OCI-LY7 (cell line): Measurements from ENCODE around the gene NELL1.

Experiments used
- EZH2phosphoT487 ChIP-seq: fragments of 200-600 bp; sonication (generic); IDR thresholded peaks from 2 replicates; pipeline ENCODE4 v1.6.1; 2018; ENCODE audit warnings: low read depth, borderline replicate concordance, mild to moderate bottlenecking, mixed run types, antibody characterized with exemption, low read length, moderate library complexity, mixed read lengths
- TF ChIP-seq, protein P1 (sequence below): fragments of 200-600 bp; sonication (generic); conservative IDR thresholded peaks from 2 replicates; pipeline ENCODE4 v1.5.1; 2014; ENCODE audit warnings: mild to moderate bottlenecking, antibody characterized with exemption, low read length, moderate library complexity, mixed read lengths

DNA sequence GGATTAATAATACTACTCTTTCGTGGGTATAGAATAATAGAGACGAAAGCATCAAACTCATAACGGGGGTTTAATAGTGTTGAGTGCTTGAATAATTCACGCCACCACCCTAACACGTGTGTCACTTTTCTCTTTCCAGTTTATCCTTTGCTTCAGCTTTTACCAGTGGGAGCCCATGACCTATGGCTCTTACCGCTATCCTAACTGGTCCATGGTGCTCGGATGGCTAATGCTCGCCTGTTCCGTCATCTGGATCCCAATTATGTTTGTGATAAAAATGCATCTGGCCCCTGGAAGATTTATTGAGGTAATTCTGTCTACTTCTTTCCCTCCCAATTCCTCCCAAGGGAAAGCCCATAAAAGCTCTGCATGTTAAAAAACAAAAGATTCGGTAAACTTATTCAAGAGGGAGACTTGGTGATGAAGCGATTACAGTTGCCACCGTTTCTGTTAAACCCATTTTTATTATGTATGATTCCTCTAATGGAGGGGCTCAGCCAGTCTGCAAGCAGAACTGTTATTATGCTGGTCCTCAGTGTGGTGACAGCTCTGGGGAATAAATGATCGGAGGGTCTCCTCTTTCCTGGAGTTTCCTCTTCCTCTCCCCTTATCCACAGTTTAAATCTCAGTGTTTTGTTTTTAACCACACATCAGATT, 17.1 kb upstream of the NELL1 start:
- TF ChIP-seq, protein P1, sequence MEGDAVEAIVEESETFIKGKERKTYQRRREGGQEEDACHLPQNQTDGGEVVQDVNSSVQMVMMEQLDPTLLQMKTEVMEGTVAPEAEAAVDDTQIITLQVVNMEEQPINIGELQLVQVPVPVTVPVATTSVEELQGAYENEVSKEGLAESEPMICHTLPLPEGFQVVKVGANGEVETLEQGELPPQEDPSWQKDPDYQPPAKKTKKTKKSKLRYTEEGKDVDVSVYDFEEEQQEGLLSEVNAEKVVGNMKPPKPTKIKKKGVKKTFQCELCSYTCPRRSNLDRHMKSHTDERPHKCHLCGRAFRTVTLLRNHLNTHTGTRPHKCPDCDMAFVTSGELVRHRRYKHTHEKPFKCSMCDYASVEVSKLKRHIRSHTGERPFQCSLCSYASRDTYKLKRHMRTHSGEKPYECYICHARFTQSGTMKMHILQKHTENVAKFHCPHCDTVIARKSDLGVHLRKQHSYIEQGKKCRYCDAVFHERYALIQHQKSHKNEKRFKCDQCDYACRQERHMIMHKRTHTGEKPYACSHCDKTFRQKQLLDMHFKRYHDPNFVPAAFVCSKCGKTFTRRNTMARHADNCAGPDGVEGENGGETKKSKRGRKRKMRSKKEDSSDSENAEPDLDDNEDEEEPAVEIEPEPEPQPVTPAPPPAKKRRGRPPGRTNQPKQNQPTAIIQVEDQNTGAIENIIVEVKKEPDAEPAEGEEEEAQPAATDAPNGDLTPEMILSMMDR, result no peak
- TF ChIP-seq EZH2phosphoT487, result no peak
